Esophagus squamous epithelium (tissue), 5 donors: Measurements from ENCODE around the gene ABCB11. TPM values are rescaled to one million over a fixed set of nuclear protein-coding genes. Genes with fewer than 3 reads are reported as not detected.

ENCODE experiments used
- DNase-seq: peaks from one replicate; lab custom pipeline; 2025; lab: John Stamatoyannopoulos, UW
- H3K27ac ChIP-seq, 4 donors: fragments of 200-600 bp; sonication (generic); one replicate each; pipeline ENCODE4 v1.5.1; 2016 to 2019; ENCODE audit warnings: mild to moderate bottlenecking in 1 of 4
- H3K27me3 ChIP-seq, 4 donors: fragments of 200-600 bp; sonication (generic); 1 replicate in 3 of 4; 2 replicates in 1 of 4; pipeline versions ENCODE4 v1.5.1 to v1.6.0; 2017 to 2021; ENCODE audit warnings: antibody characterized with exemption in 1 of 4
- H3K36me3 ChIP-seq, 3 donors: fragments of 200-600 bp; sonication (generic); one replicate each; pipeline ENCODE4 v1.5.1; 2016 to 2019
- H3K4me1 ChIP-seq, 3 donors: fragments of 200-600 bp; sonication (generic); one replicate each; pipeline ENCODE4 v1.5.1; 2017 to 2019
- H3K4me3 ChIP-seq, 4 donors: fragments of 200-600 bp; sonication (generic); 1 replicate in 3 of 4; 2 replicates in 1 of 4; pipeline ENCODE4 v1.5.1; 2016 to 2019; ENCODE audit warnings: mild to moderate bottlenecking in 2 of 4, moderate library complexity in 1 of 4
- H3K9me3 ChIP-seq, 3 donors: fragments of 200-600 bp; sonication (generic); one replicate each; pipeline ENCODE4 v1.5.1; 2016 to 2019
- POLR2A ChIP-seq, 4 donors: fragments of 450-650 bp; IDR thresholded peaks; one replicate each; pipeline ENCODE4 v1.6.1; 2017; ENCODE audit warnings: antibody characterized with exemption in 4 of 4, mild to moderate bottlenecking in 4 of 4, moderate library complexity in 3 of 4
- WGBS, 2 donors: methylation state at CpG; one replicate each; pipeline ENCODE4 v1.1.5; 2018; 5-methylcytosine and 5-hydroxymethylcytosine counted together
- intact Hi-C: fragments of 100-400 bp; cut with DNase I; formaldehyde crosslinking; loops from one replicate; pipeline ENCODE4 v1.15.0; 2022
- total RNA-seq, 4 donors: library from RNA; depleted of rRNA; stranded (reverse); fragments of >200 nt; gene quantifications; one replicate each; pipeline ENCODE4 v1.1.0, GENCODE V29; 2016
- TF ChIP-seq, protein P1 (sequence below), 6 experiments: fragments of 450-650 bp in 4 of 6; fragments of 200-600 bp in 2 of 6; sonication (generic) in 2 of 6; IDR thresholded peaks; one replicate each; pipeline ENCODE4 v1.5.1; 2016 to 2019; ENCODE audit warnings: antibody characterized with exemption in 6 of 6, mild to moderate bottlenecking in 4 of 6, moderate library complexity in 4 of 6
- donor health status: DM: yes; HTN: yes; CAD: no.

Gene ABCB11
- under 1 TPM in 2 of 4 donors, not detected in 2; 0.18 to 0.68 TPM for total RNA-seq

- Histone ChIP-seq H3K9me3 (no peaks in the 10 kb centered on the region), H3K4me1 (no peaks in the 10 kb centered on the region)
These were observed at the start of gene ABCB11 for GRCh38 chr2:169031202-169031601. Gene ABCB11 (minus strand): TSS chr2:169031324. CDS start chr2:169018125, 13,199 bp downstream.

GRCh38 chr2:169080250-169081069 is 49.3 kb upstream of the ABCB11 start:
- Histone ChIP-seq H3K27me3 (peaks cover 0 to 42% (median 0%) of the 10 kb centered on the region in 4 donors), H3K4me1 (peaks cover 0 to 3% (median 0%) of the 10 kb centered on the region in 3 donors), H3K27ac (no peak overlapping the region), H3K9me3 (no peaks in the 10 kb centered on the region), H3K36me3 (no peaks in the 10 kb centered on the region), H3K4me3 (no peak overlapping the region)
- WGBS, 2 donors: 57 to 78% methylated on average over 2 of the region's 2 CpGs
- intact Hi-C loops: no loop called here
- DNase-seq: no peak
- TF ChIP-seq POLR2A (IDR thresholded peaks at IDR 0.05): no peak
- TF ChIP-seq, protein P1, sequence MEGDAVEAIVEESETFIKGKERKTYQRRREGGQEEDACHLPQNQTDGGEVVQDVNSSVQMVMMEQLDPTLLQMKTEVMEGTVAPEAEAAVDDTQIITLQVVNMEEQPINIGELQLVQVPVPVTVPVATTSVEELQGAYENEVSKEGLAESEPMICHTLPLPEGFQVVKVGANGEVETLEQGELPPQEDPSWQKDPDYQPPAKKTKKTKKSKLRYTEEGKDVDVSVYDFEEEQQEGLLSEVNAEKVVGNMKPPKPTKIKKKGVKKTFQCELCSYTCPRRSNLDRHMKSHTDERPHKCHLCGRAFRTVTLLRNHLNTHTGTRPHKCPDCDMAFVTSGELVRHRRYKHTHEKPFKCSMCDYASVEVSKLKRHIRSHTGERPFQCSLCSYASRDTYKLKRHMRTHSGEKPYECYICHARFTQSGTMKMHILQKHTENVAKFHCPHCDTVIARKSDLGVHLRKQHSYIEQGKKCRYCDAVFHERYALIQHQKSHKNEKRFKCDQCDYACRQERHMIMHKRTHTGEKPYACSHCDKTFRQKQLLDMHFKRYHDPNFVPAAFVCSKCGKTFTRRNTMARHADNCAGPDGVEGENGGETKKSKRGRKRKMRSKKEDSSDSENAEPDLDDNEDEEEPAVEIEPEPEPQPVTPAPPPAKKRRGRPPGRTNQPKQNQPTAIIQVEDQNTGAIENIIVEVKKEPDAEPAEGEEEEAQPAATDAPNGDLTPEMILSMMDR (IDR thresholded peaks at IDR 0.05): no peak

More at GRCh38 chr2:169031202-169031601, at the start of gene ABCB11:
- WGBS, 2 donors: 66 to 72% methylated on average over 3 of the region's 3 CpGs
- TF ChIP-seq POLR2A (IDR thresholded peaks at IDR 0.05): no peak
- TF ChIP-seq, protein P1 (IDR thresholded peaks at IDR 0.05): no peak
- no peak within 1 kb of the TSS for H3K27ac ChIP-seq
- no peak within 1 kb of the TSS for H3K4me3 ChIP-seq
- H3K36me3 ChIP-seq: no peaks in the 10 kb centered on the region
- H3K27me3 ChIP-seq: no peaks in the 10 kb centered on the region
- DNase-seq: no peak
- intact Hi-C loops: no loop called here

- H3K27me3 ChIP-seq: peaks cover 0 to 18% (median 0%) of the 10 kb centered on the region in 4 donors
- H3K4me3 ChIP-seq: no peak overlapping the region
- TF ChIP-seq, protein P1 (IDR thresholded peaks at IDR 0.05): no peak
- TF ChIP-seq POLR2A (IDR thresholded peaks at IDR 0.05): no peak
- WGBS, 2 donors: 38 to 45% methylated on average over 1 to 2 of the region's 2 CpGs
- no peak overlapping the region for H3K27ac ChIP-seq
- intact Hi-C loops: no loop called here
- no peak for DNase-seq
- no peaks in the 10 kb centered on the region for H3K9me3 ChIP-seq
- no peaks in the 10 kb centered on the region for H3K36me3 ChIP-seq
- peaks cover 0 to 3% (median 0%) of the 10 kb centered on the region in 3 donors for H3K4me1 ChIP-seq
These were observed 46.6 kb upstream of the ABCB11 start for GRCh38 chr2:169077674-169078240.

DNA sequence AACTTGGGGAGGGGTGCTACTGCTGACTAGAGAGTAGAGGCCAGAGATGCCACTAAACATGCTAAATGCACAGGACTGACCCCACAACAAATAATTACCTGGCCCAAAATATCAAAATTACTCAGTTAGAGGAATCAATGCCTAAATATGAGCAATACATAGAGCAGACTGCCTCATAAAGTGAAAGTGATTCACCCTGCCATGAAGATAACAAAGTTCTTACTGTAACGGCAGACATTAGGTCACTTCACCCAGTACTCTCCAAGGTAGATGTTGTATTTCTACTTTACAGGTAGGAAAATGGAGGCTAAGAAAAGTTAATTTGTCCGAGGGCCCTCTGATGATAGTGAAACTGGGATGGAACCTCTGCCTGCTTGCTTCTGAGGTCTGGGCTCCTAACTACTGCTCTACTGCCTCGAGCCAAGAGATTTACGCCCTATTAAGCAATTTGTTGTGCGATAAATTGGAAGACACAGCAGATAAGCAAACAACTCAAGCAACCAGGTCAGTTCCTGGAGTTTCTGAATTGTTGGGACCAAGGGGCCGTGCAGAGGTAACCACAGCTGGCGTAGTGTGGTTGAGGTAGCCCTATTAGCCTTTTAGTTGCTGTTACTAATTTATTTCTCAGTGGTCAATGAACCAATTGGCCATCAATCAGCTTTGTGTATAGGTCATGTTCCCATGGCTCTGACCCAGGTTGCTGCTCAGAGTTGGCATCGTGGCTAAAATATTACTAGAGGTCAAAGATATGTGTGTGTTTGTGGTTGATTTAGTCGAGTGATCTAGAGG is 43.0 kb upstream of the ABCB11 start:
- Histone ChIP-seq H3K9me3 (no peaks in the 10 kb centered on the region), H3K27ac (no peak overlapping the region), H3K27me3 (no peaks in the 10 kb centered on the region), H3K4me1 (peaks cover 0 to 10% (median 0%) of the 10 kb centered on the region in 3 donors), H3K4me3 (no peak overlapping the region), H3K36me3 (no peaks in the 10 kb centered on the region)
- TF ChIP-seq, protein P1 (IDR thresholded peaks at IDR 0.05): no peak
- no peak for TF ChIP-seq POLR2A (IDR thresholded peaks at IDR 0.05)
- no peak for DNase-seq
- WGBS, 2 donors: 74 to 87% methylated on average over 9 of the region's 9 CpGs
- intact Hi-C loops: no loop called here
